ENCODE measurements around the gene WASL.

Gene WASL

DNA sequence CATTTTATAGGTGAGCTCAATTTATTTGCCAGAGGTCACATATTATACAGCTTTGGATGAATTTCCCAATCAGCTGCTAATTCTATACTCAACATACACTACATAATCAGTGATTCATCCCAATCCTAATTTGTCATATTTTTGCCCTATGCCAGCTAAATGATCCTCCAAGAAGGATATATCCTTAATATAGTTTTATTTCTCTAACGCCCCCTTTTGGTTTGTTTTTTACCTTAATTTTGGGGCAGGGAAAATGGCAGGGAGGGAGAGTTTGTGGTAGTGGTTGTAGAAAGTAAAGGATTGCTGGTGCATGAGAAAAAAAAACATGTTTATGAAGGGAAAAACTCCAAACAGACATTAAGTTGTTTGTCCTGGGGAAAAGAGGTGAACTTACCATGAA lies 31.9 kb downstream of the WASL start:
- H3K4me3 ChIP-seq (ENCODE audit: low read length): no peak overlapping the region
- TF ChIP-seq, protein P1, sequence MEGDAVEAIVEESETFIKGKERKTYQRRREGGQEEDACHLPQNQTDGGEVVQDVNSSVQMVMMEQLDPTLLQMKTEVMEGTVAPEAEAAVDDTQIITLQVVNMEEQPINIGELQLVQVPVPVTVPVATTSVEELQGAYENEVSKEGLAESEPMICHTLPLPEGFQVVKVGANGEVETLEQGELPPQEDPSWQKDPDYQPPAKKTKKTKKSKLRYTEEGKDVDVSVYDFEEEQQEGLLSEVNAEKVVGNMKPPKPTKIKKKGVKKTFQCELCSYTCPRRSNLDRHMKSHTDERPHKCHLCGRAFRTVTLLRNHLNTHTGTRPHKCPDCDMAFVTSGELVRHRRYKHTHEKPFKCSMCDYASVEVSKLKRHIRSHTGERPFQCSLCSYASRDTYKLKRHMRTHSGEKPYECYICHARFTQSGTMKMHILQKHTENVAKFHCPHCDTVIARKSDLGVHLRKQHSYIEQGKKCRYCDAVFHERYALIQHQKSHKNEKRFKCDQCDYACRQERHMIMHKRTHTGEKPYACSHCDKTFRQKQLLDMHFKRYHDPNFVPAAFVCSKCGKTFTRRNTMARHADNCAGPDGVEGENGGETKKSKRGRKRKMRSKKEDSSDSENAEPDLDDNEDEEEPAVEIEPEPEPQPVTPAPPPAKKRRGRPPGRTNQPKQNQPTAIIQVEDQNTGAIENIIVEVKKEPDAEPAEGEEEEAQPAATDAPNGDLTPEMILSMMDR (conservative IDR thresholded peaks at IDR 0.05; ENCODE audit: low read depth, low read length): no peak
- no peak for DNase-seq (ENCODE audit: low read depth)

- no peak overlapping the region for H3K4me3 ChIP-seq (ENCODE audit: low read length)
- DNase-seq (ENCODE audit: low read depth): no peak
- TF ChIP-seq, protein P1 (conservative IDR thresholded peaks at IDR 0.05; ENCODE audit: low read depth, low read length): no peak
These were observed 33.0 kb downstream of the WASL start for GRCh38 chr7:123715799-123716198.

- DNase-seq (ENCODE audit: low read depth): no peak
- TF ChIP-seq, protein P1 (conservative IDR thresholded peaks at IDR 0.05; ENCODE audit: low read depth, low read length): no peak
- H3K4me3 ChIP-seq (ENCODE audit: low read length): no peak overlapping the region
These were observed 33.6 kb downstream of the WASL start for GRCh38 chr7:123715198-123715597.

DNA sequence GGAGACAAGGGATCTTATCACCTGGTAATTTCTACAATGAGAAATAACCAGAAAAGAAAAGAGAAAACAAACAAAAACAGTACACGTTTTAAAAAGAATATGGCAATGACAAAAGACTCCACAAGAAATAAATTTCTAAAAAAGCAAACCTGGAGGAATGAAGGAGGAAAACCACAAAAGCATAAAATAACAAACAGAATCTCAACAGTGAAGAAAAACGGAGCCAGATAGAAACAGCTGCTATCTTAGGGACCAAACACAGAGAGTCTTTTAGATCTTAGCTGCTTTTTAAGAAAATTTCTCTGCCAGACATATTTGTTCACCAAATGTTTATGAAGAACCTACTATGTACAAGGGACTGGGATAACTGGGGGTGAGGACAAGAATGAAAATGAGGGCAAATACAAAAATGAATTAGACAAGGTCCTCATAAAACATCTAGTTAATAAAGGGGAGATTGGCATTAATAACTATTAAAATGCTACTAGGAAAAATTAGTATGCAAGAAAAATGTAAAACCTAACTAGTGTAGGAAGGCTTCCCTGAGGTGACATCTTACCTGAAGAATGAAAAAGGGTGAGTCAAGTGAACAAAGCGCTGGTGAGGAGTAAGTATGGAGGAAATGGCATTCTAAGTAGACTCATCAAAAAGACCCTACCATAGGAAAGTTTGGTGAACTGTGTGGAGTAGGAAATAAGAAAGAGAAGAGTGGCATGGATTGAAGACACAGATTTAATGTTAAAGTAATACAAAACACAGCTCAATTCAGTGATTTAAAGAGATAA lies 34.3 kb downstream of the WASL start:
- TF ChIP-seq, protein P1 (conservative IDR thresholded peaks at IDR 0.05; ENCODE audit: low read depth, low read length): no peak
- no peak for DNase-seq (ENCODE audit: low read depth)
- H3K4me3 ChIP-seq (ENCODE audit: low read length): no peak overlapping the region

GRCh38 chr7:123712619-123713018 lies 36.2 kb downstream of the WASL start:
- TF ChIP-seq, protein P1 (conservative IDR thresholded peaks at IDR 0.05; ENCODE audit: low read depth, low read length): no peak
- DNase-seq (ENCODE audit: low read depth): no peak
- no peak overlapping the region for H3K4me3 ChIP-seq (ENCODE audit: low read length)

- H3K4me3 ChIP-seq (ENCODE audit: low read length): no peak overlapping the region
These were observed 36.9 kb downstream of the WASL start for GRCh38 chr7:123711832-123712293.

More at GRCh38 chr7:123711832-123712293, 36.9 kb downstream of the WASL start:
- TF ChIP-seq, protein P1 (conservative IDR thresholded peaks at IDR 0.05; ENCODE audit: low read depth, low read length): no peak
- no peak for DNase-seq (ENCODE audit: low read depth)

All from retinal pigment epithelial cell (primary cell).